H1 (cell line): Measurements from ENCODE around the gene PSTK. TPM values are rescaled to one million over a fixed set of nuclear protein-coding genes. Genes with fewer than 3 reads are reported as not detected.

Experiments used
- CBX8 ChIP-seq: fragments of 300-800, 300-1000 bp; sonication (generic); IDR thresholded peaks from 2 replicates; pipeline ENCODE4 v1.7.1; 2016; ENCODE audit warnings: low read depth, low read length, borderline replicate concordance
- CHD7 ChIP-seq: fragments of 300-600 bp; sonication (generic); IDR thresholded peaks from 2 replicates; pipeline ENCODE4 v1.7.1; 2012; ENCODE audit warnings: low read length, moderate library complexity, mild to moderate bottlenecking, inconsistent platforms; ENCODE audit not compliant: insufficient replicate concordance
- CREB1 ChIP-seq: IDR thresholded peaks from 2 replicates; pipeline ENCODE4 v1.6.1; 2012; ENCODE audit warnings: inconsistent platforms
- HDAC6 ChIP-seq: IDR thresholded peaks from one replicate; pipeline ENCODE4 v1.7.1; 2012; ENCODE audit warnings: low read depth, mild to moderate bottlenecking, inconsistent platforms, low read length, moderate library complexity
- KDM1A ChIP-seq: fragments of 200-600, 300-600 bp; sonication (generic); IDR thresholded peaks from 2 replicates; pipeline ENCODE4 v1.7.1; 2016; ENCODE audit warnings: mild to moderate bottlenecking, low read length, borderline replicate concordance
- PHF8 ChIP-seq: fragments of 200-600 bp; sonication (generic); conservative IDR thresholded peaks from 2 replicates; pipeline ENCODE4 v1.7.1; 2012; ENCODE audit warnings: low read depth, mild to moderate bottlenecking, inconsistent platforms, low read length, moderate library complexity
- POLR2A ChIP-seq, 2 experiments: IDR thresholded peaks; 1 replicate in 1 of 2; 2 replicates in 1 of 2; pipeline ENCODE4 v1.6.1; 2011; ENCODE audit warnings: low read depth in 2 of 2, low read length in 2 of 2, mild to moderate bottlenecking in 2 of 2; ENCODE audit errors: control extremely low read depth in 1 of 2
- POLR2AphosphoS5 ChIP-seq: IDR thresholded peaks from 2 replicates; pipeline ENCODE4 v1.6.1; 2011; ENCODE audit warnings: low read depth, low read length
- RFX5 ChIP-seq: IDR thresholded peaks from 2 replicates; pipeline ENCODE4 v1.6.1; 2011; ENCODE audit warnings: low read depth, low read length, improper control_type of control experiment, borderline replicate concordance
- TAF7 ChIP-seq: optimal IDR thresholded peaks from 2 replicates; pipeline ENCODE3; 2011; ENCODE audit warnings: low read depth, mild to moderate bottlenecking, inconsistent platforms, low read length, moderate library complexity, borderline replicate concordance
- TBP ChIP-seq: IDR thresholded peaks from 2 replicates; pipeline ENCODE4 v1.6.1; 2011; ENCODE audit warnings: low read depth, low read length, improper control_type of control experiment
- TCF12 ChIP-seq: IDR thresholded peaks from 2 replicates; pipeline ENCODE4 v1.6.1; 2011; ENCODE audit warnings: low read depth, mild to moderate bottlenecking, low read length
- ZNF274 ChIP-seq: IDR thresholded peaks from 2 replicates; pipeline ENCODE4 v1.7.0; 2012; ENCODE audit warnings: low read length, borderline replicate concordance; ENCODE audit errors: extremely low read depth
- polyA plus RNA-seq, 7 experiments: library from polyadenylated mRNA; depleted of rRNA in 3 of 7; stranded (reverse) in 5 of 7; unstranded in 2 of 7; fragments of >200 nt in 5 of 7; fragments of 200-250 nt in 2 of 7; gene quantifications; 1 replicate in 5 of 7; 2 replicates in 1 of 7; 4 replicates in 1 of 7; pipeline versions ENCODE4 v1.2.1 to v1.2.3, GENCODE V29; 2011 to 2013; ENCODE audit warnings: missing spikeins in 2 of 7, mixed read lengths in 2 of 7
- total RNA-seq: library from RNA; stranded (reverse); fragmentation: NEBNext Ultra II Directional; extraction: Animal tissue kit (Norgen Biotek cat#: 25700); gene quantifications from 2 replicates; pipeline ENCODE4 v1.2.1, GENCODE V29; 2021

Gene PSTK
- total and polyA plus RNA-seq, 2 of the 8 experiments (the other 6 are each of a cell fraction or from before 2014, with no cell fraction given), result 4.4 to 6.6 TPM

GRCh38 chr10:122986335-122986734 lies 6.1 kb downstream of the PSTK start (continued):
- no peak for TF ChIP-seq CHD7
- no peak for TF ChIP-seq CREB1
- TF ChIP-seq KDM1A, result no peak
- no peak for TF ChIP-seq TBP
- TF ChIP-seq RFX5, result no peak
- TF ChIP-seq TAF7, result no peak
- TF ChIP-seq POLR2A (IDR thresholded peaks at IDR 0.05; ENCODE audit: control extremely low read depth in 1 of 2, low read depth in 2 of 2, low read length in 2 of 2), result no peak
- no peak for TF ChIP-seq ZNF274
- TF ChIP-seq PHF8, result no peak
- no peak for TF ChIP-seq TCF12
- TF ChIP-seq CBX8, result no peak
- TF ChIP-seq HDAC6, result no peak
- no peak for TF ChIP-seq POLR2AphosphoS5
